NT2/D1 (cell line): ENCODE results near the gene TRIM71.

Source experiments
- SUZ12 ChIP-seq: IDR thresholded peaks from 2 replicates; pipeline ENCODE4 v1.6.1; 2011; ENCODE audit not compliant: insufficient read length, insufficient read depth; ENCODE audit errors: extremely low read depth
- YY1 ChIP-seq: IDR thresholded peaks from 2 replicates; pipeline ENCODE4 v1.6.1; 2011; ENCODE audit not compliant: insufficient read length, insufficient read depth

DNA sequence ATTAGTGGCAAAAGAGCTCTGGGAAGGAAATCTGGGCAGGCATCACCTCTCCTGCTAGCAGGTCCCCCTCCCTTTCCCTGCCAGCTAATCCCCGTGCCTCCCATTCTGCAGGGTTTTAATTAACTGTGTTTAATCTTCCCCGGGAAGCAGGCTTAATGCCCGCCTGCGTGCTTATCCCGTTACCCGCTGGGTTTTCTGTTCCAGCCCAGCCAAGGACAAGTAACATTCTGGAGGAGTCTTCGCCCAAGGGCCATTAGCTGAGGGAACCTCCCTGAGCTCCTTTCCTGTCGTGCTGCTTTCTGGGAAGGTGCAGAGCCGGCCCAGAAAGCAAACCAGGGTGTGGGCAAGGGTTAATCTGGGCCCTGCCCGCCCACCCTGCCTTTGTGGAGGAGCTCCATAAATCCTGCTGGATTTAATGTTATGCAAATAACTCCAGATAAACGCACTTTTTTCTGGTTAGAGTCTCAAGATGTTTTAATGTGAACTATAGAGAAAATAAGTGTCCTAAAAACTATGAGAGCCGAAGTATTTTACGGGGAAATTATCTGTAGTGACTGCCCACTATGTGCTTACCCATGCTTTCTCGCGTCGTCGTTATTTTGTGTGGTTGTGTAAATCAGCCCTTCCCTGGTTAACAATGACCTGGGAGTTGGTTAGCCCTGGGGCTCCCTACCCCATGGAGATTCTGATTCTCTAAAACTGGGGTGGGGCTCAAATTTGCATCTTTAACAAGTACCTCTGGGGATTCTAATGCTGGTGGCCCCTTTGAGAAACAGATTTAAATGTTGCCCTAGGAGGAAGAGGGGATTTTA lies 25.9 kb downstream of the TRIM71 start:
- TF ChIP-seq YY1 (no peak), SUZ12 (no peak)
